HCT116 (cell line): ENCODE data around the gene GMDS. TPM values are rescaled to one million over a fixed set of nuclear protein-coding genes. Genes with fewer than 3 reads are reported as not detected.

ENCODE experiments used
- ATAC-seq: fragments of 200-7000 bp; cut with Tn5 transposase; 2 replicates; pipeline ENCODE4 v1.9.1; 2020; ENCODE audit warnings: mild to moderate bottlenecking, moderate library complexity
- BruUV-seq: library from RNA; stranded (reverse); fragments of 400-500 nt; replicated peaks from 2 replicates; lab custom pipeline; 2021; lab: Mats Ljungman, UMichigan
- CTCF ChIA-PET: fragments of 300-600 bp; sonication (Branson Sonifier 250); formaldehyde crosslinking; loops from one replicate; lab custom pipeline; 2021; ENCODE audit warnings: antibody characterized with exemption; lab: Charles Lee
- POLR2A ChIA-PET: fragments of 300-600, 350-600 bp; sonication (Branson Sonifier 250); formaldehyde crosslinking; loops from one replicate; lab custom pipeline; 2021; ENCODE audit warnings: antibody characterized with exemption; lab: Charles Lee
- RAD21 ChIA-PET, 2 experiments: fragments of 300-600 bp; sonication (Branson Sonifier 250); formaldehyde crosslinking; loops; one replicate each; lab custom pipeline; 2023; ENCODE audit warnings: low total read pairs in 2 of 2; ENCODE audit not compliant: uncharacterized antibody in 2 of 2, unreplicated experiment in 2 of 2, low non-redundant PET in 1 of 2; lab: Charles Lee
- DNase-seq: peaks from one replicate; pipeline ENCODE4 v3.0.0-alpha.2; 2010; ENCODE audit warnings: low read depth, low spot score
- H2AFZ ChIP-seq: fragments of 200-600 bp; shearing (Covaris generic), sonication (generic); 2 replicates; pipeline ENCODE4 v1.6.1; 2017; ENCODE audit warnings: low read depth, mixed run types, mixed read lengths, antibody characterized with exemption, low read length; ENCODE audit not compliant: poor library complexity, severe bottlenecking
- H3K27ac ChIP-seq: 2 replicates; pipeline ENCODE4 v1.5.1; 2012; ENCODE audit warnings: low read depth, low read length
- H3K27me3 ChIP-seq: fragments of 200-600 bp; sonication (generic); 2 replicates; pipeline ENCODE4 v1.6.1; 2016; ENCODE audit warnings: mixed run types, low read length, mixed read lengths; ENCODE audit not compliant: insufficient read depth
- H3K36me3 ChIP-seq, 2 experiments: fragments of 200-500 bp in 1 of 2; fragments of 200-600 bp in 1 of 2; sonication (Bioruptor generic) in 1 of 2; sonication (generic) in 1 of 2; 2 replicates each; pipeline versions ENCODE4 v1.5.1 to v1.6.1; 2014 to 2016; ENCODE audit warnings: low read length in 2 of 2, inconsistent platforms in 1 of 2, mixed read lengths in 1 of 2, mixed run types in 1 of 2; ENCODE audit not compliant: insufficient read depth in 2 of 2, control insufficient read depth in 1 of 2
- H3K4me1 ChIP-seq, 2 experiments: fragments of 200-600 bp in 1 of 2; sonication (generic) in 1 of 2; 2 replicates each; pipeline versions ENCODE4 v1.5.1 to v1.6.1; 2012 to 2017; ENCODE audit warnings: low read length in 2 of 2, inconsistent platforms in 1 of 2, mild to moderate bottlenecking in 1 of 2, mixed read lengths in 1 of 2, mixed run types in 1 of 2, moderate library complexity in 1 of 2; ENCODE audit not compliant: insufficient read depth in 2 of 2, control insufficient read depth in 1 of 2
- H3K4me2 ChIP-seq: fragments of 200-600 bp; sonication (generic); 2 replicates; pipeline ENCODE4 v1.6.1; 2017; ENCODE audit warnings: mixed run types, low read length, mixed read lengths
- H3K4me3 ChIP-seq, 2 experiments: fragments of 200-600 bp in 1 of 2; sonication (generic) in 1 of 2; replicated peaks in 1 of 2; 2 replicates each; pipeline ENCODE4 v1.5.1; 2011 to 2016; ENCODE audit warnings: low read length in 2 of 2, control low read depth in 1 of 2, low read depth in 1 of 2, mild to moderate bottlenecking in 1 of 2, mixed read lengths in 1 of 2, mixed run types in 1 of 2
- H3K79me2 ChIP-seq: fragments of 200-600 bp; sonication (generic); 2 replicates; pipeline ENCODE4 v1.6.1; 2017; ENCODE audit warnings: mild to moderate bottlenecking, mixed run types, low read length, moderate library complexity, mixed read lengths; ENCODE audit not compliant: insufficient read depth
- H3K9ac ChIP-seq: fragments of 200-600 bp; sonication (generic); 2 replicates; pipeline ENCODE4 v1.6.1; 2016; ENCODE audit warnings: low read length, mixed read lengths
- H3K9me2 ChIP-seq: fragments of 200-600 bp; sonication (generic), shearing (Covaris generic); 2 replicates; pipeline ENCODE4 v1.6.1; 2017; ENCODE audit warnings: mixed run types, mild to moderate bottlenecking, moderate library complexity; ENCODE audit not compliant: insufficient read depth
- H3K9me3 ChIP-seq, 2 experiments: fragments of 200-500 bp in 1 of 2; fragments of 200-600 bp in 1 of 2; sonication (Bioruptor generic) in 1 of 2; sonication (generic) in 1 of 2; 2 replicates each; pipeline ENCODE4 v1.6.1; 2014 to 2017; ENCODE audit warnings: low read length in 2 of 2, mixed read lengths in 2 of 2, inconsistent platforms in 1 of 2, low read depth in 1 of 2, mild to moderate bottlenecking in 1 of 2, mixed run types in 1 of 2, moderate library complexity in 1 of 2; ENCODE audit not compliant: control insufficient read depth in 1 of 2, insufficient read depth in 1 of 2
- H4K20me1 ChIP-seq: fragments of 200-600 bp; sonication (generic), shearing (Covaris generic); 2 replicates; pipeline ENCODE4 v1.6.1; 2017; ENCODE audit warnings: mixed run types, mild to moderate bottlenecking, moderate library complexity; ENCODE audit not compliant: insufficient read depth
- FOSL1 ChIP-seq: IDR thresholded peaks from 2 replicates; pipeline ENCODE4 v1.6.1; 2012; ENCODE audit warnings: low read depth
- JUND ChIP-seq: IDR thresholded peaks from 2 replicates; pipeline ENCODE4 v1.6.1; 2012
- POLR2AphosphoS5 ChIP-seq: IDR thresholded peaks from 2 replicates; pipeline ENCODE4 v1.6.1; 2011; ENCODE audit warnings: mild to moderate bottlenecking, low read depth, low read length, moderate library complexity
- TCF7L2 ChIP-seq: IDR thresholded peaks from 2 replicates; pipeline ENCODE4 v1.7.0; 2011; ENCODE audit warnings: borderline replicate concordance, inconsistent platforms; ENCODE audit not compliant: insufficient read depth, insufficient read length; ENCODE audit errors: extremely low read depth
- intact Hi-C: fragments of 100-400 bp; cut with micrococcal nuclease; formaldehyde crosslinking; loops from 2 replicates; pipeline ENCODE4 v1.10.0; 2022
- total RNA-seq: library from RNA; stranded (reverse); gene quantifications from one replicate; pipeline ENCODE4 v1.2.1, GENCODE V29; 2021; ENCODE audit not compliant: unreplicated experiment
- TF ChIP-seq, protein P1 (sequence below): IDR thresholded peaks from 2 replicates; pipeline ENCODE4 v1.6.1; 2012; ENCODE audit warnings: low read depth
- TF ChIP-seq, protein P2 (sequence below), 3 experiments: fragments of 200-600 bp in 1 of 3; sonication (generic) in 1 of 3; IDR thresholded peaks in 2 of 3; conservative IDR thresholded peaks in 1 of 3; 2 replicates each; pipeline ENCODE4 v1.5.1; 2012 to 2017; ENCODE audit warnings: low read depth in 2 of 3, low read length in 2 of 3, antibody characterized with exemption in 1 of 3, borderline replicate concordance in 1 of 3, control low read depth in 1 of 3, mild to moderate bottlenecking in 1 of 3, mixed read lengths in 1 of 3, mixed run types in 1 of 3, moderate library complexity in 1 of 3; ENCODE audit not compliant: insufficient read depth in 1 of 3

The GMDS gene
- total RNA-seq, 1 experiment from 2014 or later = 34.4 TPM

DNA sequence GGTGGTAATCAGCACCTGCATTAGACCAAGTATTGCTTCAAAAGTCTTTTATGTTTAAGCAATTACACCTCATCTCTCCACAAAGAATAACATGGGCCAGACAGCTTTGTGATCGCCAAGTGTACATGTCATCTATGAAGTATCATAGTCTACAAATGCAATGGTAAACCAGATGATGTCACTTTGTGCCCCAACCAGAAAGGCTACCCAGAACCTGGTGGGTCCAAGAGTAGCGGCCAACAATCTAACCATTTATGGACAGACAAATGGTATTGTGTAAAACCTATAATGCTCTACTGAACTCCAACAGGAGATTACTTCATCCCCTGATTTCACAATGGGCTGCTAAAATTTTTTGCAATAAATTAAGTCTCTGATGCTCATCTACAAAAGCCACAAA is 295.9 kb downstream of the GMDS start:
- ChIA-PET RAD21 (no interaction called here), CTCF (no interaction called here), POLR2A (no interaction called here)
- H3K4me3 ChIP-seq = no peak overlapping the region
- H3K27ac ChIP-seq = no peak overlapping the region
- no peaks in the 10 kb centered on the region for H4K20me1 ChIP-seq
- H3K27me3 ChIP-seq = no peaks in the 10 kb centered on the region
- TF ChIP-seq FOSL1 (no peak), JUND (no peak), TCF7L2 (no peak), POLR2AphosphoS5 (no peak)
- TF ChIP-seq, protein P1, sequence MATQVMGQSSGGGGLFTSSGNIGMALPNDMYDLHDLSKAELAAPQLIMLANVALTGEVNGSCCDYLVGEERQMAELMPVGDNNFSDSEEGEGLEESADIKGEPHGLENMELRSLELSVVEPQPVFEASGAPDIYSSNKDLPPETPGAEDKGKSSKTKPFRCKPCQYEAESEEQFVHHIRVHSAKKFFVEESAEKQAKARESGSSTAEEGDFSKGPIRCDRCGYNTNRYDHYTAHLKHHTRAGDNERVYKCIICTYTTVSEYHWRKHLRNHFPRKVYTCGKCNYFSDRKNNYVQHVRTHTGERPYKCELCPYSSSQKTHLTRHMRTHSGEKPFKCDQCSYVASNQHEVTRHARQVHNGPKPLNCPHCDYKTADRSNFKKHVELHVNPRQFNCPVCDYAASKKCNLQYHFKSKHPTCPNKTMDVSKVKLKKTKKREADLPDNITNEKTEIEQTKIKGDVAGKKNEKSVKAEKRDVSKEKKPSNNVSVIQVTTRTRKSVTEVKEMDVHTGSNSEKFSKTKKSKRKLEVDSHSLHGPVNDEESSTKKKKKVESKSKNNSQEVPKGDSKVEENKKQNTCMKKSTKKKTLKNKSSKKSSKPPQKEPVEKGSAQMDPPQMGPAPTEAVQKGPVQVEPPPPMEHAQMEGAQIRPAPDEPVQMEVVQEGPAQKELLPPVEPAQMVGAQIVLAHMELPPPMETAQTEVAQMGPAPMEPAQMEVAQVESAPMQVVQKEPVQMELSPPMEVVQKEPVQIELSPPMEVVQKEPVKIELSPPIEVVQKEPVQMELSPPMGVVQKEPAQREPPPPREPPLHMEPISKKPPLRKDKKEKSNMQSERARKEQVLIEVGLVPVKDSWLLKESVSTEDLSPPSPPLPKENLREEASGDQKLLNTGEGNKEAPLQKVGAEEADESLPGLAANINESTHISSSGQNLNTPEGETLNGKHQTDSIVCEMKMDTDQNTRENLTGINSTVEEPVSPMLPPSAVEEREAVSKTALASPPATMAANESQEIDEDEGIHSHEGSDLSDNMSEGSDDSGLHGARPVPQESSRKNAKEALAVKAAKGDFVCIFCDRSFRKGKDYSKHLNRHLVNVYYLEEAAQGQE = no peak
- TF ChIP-seq, protein P2, sequence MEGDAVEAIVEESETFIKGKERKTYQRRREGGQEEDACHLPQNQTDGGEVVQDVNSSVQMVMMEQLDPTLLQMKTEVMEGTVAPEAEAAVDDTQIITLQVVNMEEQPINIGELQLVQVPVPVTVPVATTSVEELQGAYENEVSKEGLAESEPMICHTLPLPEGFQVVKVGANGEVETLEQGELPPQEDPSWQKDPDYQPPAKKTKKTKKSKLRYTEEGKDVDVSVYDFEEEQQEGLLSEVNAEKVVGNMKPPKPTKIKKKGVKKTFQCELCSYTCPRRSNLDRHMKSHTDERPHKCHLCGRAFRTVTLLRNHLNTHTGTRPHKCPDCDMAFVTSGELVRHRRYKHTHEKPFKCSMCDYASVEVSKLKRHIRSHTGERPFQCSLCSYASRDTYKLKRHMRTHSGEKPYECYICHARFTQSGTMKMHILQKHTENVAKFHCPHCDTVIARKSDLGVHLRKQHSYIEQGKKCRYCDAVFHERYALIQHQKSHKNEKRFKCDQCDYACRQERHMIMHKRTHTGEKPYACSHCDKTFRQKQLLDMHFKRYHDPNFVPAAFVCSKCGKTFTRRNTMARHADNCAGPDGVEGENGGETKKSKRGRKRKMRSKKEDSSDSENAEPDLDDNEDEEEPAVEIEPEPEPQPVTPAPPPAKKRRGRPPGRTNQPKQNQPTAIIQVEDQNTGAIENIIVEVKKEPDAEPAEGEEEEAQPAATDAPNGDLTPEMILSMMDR (IDR thresholded peaks at IDR 0.05 in 2 of 3, conservative IDR thresholded peaks at IDR 0.05 in 1 of 3; ENCODE audit: borderline replicate concordance in 1 of 3, insufficient read depth in 1 of 3, low read depth in 2 of 3, low read length in 2 of 3) = no peak
- ATAC-seq (no peak), DNase-seq (no peak)
- H3K4me2 ChIP-seq = no peak overlapping the region
- intact Hi-C loops = no loop called here
- no peaks in the 10 kb centered on the region for H3K79me2 ChIP-seq
- H2AFZ ChIP-seq = no peak overlapping the region
- H3K36me3 ChIP-seq = no peaks in the 10 kb centered on the region
- peaks cover 0 to 12% of the 10 kb centered on the region in 2 experiments; a peak in 2 of 4 replicates for H3K4me1 ChIP-seq
- H3K9me3 ChIP-seq = no peaks in the 10 kb centered on the region
- H3K9me2 ChIP-seq = no peaks in the 10 kb centered on the region
- BruUV-seq = no TSS peak
- H3K9ac ChIP-seq = no peak overlapping the region
